GM21619 (cell line): ENCODE measurements around the gene DBNDD1.

Experiments
- ATAC-seq: cut with Tn5 transposase; IDR thresholded peaks from one replicate; pipeline ENCODE4 v1.9.1; 2021; ENCODE audit not compliant: unreplicated experiment

DBNDD1 gene

DNA sequence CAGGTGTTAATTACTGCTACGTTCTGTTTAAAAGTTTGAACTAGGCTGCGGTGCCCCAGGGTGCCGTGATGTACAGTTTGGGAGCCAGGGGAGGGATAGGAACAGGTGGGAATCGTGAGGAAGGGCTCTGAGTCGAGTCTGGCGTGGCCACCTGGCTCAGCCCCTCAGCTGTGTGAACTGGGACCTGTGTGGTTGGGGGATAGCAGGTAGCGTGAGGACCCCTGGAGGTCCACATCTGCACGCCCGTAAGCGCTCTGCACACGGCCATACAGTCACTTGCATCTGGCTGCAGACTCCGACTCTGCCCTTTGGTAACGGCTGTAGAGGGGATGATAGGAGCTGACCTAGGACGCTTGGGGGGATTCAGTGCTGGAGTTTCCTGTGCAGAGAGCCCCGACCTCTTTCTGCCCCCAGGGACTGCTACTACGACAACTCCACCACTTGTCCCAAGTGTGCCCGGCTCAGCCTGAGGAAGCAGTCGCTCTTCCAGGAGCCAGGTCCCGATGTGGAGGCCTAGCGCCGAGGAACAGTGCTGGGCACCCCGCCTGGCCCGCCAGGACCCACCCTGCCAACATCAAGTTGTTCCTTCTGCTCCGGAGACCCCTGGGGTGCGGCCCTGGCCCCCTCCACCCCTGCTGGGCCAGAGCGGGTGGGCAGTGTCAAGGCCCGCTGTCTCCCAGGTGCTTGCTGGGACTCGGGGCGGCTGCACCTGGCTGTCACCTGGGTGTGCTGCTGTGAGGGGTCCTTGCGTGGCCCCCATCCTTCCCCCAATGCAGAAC lies 53.6 kb downstream of the DBNDD1 start:
- ATAC-seq, result no peak

- ATAC-seq, result no peak
Observed at GRCh38 chr16:89964201-89964600, 55.1 kb downstream of the DBNDD1 start.

- ATAC-seq, result no peak
Observed at GRCh38 chr16:89962754-89963498, 56.3 kb downstream of the DBNDD1 start.

GRCh38 chr16:89961920-89962319 lies 57.3 kb downstream of the DBNDD1 start:
- no peak for ATAC-seq

- no peak for ATAC-seq
Observed at GRCh38 chr16:89960966-89961365, 58.3 kb downstream of the DBNDD1 start.

GRCh38 chr16:89958596-89958995 lies 60.7 kb downstream of the DBNDD1 start:
- ATAC-seq, result no peak

GRCh38 chr16:89958068-89958467 lies 61.2 kb downstream of the DBNDD1 start:
- ATAC-seq, result no peak

DNA sequence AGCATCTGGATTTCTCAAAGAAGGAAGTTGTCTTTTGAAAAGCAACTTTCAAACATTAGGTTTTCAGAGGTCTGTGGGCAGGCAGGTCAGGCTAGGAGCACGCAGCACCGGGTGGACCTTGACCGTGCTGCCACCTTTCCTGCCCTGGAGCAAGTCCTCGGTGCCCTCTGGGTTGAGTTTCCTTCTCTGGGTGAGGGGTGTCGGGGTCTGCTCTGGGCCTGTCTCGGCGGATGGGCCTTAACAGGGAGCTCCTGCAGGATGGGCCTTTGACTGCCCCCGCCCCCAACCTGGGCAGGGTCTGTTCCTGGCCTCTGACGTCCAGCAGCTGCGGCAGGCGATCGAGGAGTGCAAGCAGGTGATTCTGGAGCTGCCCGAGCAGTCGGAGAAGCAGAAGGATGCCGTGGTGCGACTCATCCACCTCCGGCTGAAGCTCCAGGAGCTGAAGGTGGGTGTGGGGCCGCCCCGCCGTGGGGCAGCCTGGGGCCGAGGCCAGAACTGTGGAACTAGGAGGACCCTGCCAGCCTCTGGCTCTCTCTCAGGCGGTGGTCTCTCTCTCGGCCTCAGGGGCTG lies 62.0 kb downstream of the DBNDD1 start:
- no peak for ATAC-seq

- ATAC-seq, result no peak
Observed at GRCh38 chr16:89956505-89957215, 62.6 kb downstream of the DBNDD1 start.

GRCh38 chr16:89955001-89955685 lies 64.1 kb downstream of the DBNDD1 start:
- no peak for ATAC-seq
